GM10266 (cell line): ENCODE data around the gene GRIP2.

ENCODE experiments used
- DNase-seq: peaks from one replicate; pipeline ENCODE4 v3.0.0; 2012; ENCODE audit errors: extremely low spot score
- TF ChIP-seq, protein P1 (sequence below): IDR thresholded peaks from 2 replicates; pipeline ENCODE4 v1.5.1; 2012; ENCODE audit warnings: mild to moderate bottlenecking, low read depth; ENCODE audit not compliant: control insufficient read depth, insufficient read depth; ENCODE audit errors: missing control alignments

Gene GRIP2

DNA sequence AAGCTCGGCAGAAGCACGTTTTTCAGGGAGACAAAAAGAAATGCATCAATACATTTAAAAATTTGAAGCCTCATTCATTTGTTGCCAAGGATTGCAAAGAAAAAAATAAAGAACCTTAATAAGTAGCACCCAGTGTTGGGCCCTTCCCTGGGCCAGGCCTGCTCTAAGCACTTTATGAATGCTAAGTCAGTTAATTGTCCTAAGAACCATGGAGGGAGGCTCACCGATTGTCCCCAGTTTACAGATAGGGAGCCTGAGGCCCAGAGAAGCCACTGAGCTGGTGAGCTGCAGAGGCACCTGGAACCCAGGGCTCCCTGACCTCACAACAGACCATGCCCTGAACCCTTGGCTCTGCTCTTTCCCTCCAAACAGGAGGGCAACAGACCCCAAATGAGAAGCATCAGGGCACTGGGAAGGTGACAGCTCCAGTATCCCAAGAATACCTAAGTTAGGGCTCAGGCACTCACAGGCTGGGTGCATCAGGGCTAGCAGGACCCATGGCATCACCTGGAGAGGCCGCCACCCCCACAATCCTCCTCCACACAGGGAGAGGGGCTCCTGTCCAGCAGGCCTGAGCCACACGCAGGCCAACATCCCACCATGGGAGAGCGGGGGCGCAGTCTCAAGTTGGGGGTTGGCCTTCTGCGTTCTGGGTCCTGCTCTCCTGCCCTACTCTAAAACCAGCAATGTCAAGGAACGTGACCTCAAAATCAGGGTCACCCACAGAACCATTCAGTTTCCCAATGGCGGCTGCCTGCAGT is 3.9 kb downstream of the GRIP2 start:
- TF ChIP-seq, protein P1, sequence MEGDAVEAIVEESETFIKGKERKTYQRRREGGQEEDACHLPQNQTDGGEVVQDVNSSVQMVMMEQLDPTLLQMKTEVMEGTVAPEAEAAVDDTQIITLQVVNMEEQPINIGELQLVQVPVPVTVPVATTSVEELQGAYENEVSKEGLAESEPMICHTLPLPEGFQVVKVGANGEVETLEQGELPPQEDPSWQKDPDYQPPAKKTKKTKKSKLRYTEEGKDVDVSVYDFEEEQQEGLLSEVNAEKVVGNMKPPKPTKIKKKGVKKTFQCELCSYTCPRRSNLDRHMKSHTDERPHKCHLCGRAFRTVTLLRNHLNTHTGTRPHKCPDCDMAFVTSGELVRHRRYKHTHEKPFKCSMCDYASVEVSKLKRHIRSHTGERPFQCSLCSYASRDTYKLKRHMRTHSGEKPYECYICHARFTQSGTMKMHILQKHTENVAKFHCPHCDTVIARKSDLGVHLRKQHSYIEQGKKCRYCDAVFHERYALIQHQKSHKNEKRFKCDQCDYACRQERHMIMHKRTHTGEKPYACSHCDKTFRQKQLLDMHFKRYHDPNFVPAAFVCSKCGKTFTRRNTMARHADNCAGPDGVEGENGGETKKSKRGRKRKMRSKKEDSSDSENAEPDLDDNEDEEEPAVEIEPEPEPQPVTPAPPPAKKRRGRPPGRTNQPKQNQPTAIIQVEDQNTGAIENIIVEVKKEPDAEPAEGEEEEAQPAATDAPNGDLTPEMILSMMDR: no peak
- DNase-seq: no peak

DNA sequence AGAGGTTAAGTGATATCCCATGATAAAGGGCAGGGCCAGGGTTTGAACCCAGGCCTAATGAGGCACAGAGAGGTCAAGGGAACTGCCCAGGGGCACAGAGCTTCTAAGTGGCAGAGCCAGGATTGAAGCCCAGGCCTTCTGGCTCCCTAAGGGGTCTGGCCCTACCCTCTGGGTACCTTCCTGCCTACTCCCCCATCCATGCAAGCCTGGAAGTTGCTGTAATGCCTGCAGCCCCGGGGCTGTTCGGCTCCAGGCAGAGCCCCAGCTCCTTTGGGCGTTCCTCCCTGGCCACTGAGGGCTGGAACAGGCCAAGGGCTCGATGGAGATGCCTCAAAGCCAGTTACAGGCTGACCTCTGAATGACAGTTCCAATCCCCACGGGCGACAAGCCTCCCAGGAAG is 4.5 kb downstream of the GRIP2 start:
- no peak for DNase-seq
- TF ChIP-seq, protein P1: no peak

DNA sequence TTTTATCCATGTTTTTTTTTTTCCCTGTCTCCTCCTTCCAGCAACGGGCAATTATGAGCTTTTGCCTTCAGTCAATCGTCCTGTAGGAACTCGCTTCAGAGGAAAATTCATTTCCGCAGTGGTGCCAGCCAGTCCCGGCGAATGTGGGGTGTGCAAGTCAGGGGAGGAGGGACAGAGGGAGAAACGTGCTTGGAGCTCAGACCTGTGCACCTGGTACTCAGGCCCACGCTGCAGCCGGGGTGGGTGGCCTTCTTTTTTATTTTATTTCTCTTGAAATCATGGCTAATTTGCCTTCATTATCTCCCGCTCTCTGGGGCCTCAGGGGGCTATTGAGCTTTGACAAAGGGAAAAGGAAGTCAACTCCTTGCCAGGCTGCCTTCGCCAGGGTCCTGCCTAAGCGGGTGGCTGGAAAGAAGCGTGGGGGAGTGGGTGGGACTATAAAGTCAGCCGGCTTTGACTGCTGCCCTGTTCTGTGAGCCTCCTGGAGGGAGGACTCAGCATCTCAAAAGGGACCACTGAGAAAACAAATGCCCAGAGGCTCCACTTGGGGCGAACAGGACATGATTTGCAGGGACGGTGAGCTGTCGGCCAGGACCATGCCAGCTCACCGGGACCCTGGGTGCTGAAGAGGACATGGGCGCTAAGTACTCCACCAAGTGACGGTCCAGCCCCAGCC is 5.5 kb downstream of the GRIP2 start:
- TF ChIP-seq, protein P1: no peak
- no peak for DNase-seq

DNA sequence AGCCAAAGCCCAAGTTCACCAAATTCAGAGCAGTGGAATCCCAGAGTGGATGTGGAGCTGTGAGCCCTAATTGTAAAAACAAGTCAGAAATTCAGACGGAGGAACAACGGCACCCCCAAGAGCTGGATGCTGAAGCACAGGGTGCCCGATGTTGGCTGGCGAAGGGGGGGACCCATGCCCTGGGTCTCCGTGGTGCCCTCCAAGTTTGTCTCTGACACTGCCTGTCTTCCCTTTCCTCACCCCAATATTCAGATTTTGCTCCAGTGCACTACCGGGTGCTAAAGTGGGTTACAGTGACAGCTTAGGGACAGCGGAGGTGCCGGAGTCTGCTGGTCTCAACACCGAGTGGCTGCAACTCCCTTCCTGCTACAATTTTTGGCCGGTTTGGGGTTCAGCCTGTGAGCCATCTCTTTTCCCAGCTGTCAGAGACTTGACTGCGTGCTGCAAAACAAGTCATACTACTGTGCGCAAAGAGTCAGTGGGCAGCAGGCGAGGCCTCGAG is 6.6 kb downstream of the GRIP2 start:
- no peak for DNase-seq
- TF ChIP-seq, protein P1: no peak

DNA sequence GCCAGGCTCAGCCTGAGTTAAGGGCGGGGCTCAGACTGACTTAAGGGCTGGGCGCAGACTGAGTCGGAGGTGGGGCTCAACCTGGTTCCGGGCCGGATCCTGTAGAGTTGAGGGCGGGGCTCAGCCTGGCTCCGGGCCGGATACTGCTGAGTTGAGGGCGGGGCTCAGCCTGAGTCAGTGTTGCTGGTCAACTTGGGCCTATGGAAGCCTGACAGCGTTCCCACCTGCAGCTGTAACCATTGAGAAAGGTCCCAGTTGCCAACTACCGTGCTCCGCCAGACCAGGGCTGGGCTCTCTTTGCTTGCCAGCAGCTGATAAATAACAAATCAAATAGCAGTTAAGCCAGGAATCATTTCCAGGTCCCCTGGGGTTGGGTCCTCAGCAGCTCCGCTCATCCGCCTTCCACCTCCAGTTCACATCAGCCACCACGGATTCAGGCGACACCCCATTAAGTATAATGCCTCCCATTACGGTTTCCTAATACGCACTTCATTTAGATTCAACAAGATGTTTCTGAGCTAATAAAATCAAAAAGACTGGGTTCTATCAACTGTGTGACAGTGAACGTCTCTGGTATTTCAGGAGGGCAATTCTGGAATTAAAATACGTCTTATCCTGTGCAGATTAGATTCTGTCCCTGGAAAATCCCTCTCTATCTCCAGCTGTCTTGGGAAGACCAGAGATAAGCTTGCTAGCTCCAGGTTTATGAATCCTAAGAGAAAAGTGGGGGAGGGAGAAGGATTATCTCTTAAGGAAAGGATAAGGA is 7.3 kb downstream of the GRIP2 start:
- no peak for DNase-seq

DNA sequence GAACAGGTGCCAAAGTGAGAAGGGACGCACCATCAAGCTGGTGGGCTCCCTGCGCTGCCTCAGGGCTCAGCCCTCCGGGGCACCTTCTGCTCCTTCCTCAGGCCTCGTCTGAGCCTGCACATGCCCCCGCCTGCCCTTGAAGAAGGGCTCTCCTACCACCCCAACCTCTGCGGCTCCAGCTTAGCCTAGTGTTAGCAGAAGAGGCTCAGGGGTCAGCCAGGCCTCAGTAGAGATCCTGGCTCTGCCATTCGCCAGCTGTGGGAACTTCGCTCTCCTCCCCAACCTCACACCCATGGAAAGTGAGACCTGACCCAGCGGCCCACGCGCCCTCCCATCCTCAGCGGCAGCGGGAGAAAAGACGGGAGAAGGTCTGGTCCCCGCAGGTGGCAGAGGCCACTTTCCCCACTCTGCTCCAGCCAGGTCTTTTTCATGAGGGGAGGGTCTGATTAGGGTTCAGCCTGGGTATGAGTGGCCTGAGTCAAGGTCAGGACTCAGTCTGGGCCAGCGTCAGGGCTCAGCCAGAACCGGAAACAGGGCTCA is 8.2 kb downstream of the GRIP2 start:
- TF ChIP-seq, protein P1: no peak
- no peak for DNase-seq

More for the DNA sequence above, 7.3 kb downstream of the GRIP2 start:
- TF ChIP-seq, protein P1: no peak
